Trophoblast cell (in vitro differentiated cells and primary cell): ENCODE data around the gene MBNL3.

ENCODE experiments used
- DNase-seq, 2 donors: peaks; one replicate each; pipeline ENCODE4 v3.0.0-alpha.2; 2016
- H2AFZ ChIP-seq: 2 replicates; pipeline ENCODE4 v1.6.1; 2013; ENCODE audit warnings: low read length, moderate library complexity, mild to moderate bottlenecking; ENCODE audit not compliant: insufficient read depth, poor library complexity
- H2AK5ac ChIP-seq: 2 replicates; pipeline ENCODE4 v1.6.1; 2013; ENCODE audit warnings: mild to moderate bottlenecking, low read length
- H2BK120ac ChIP-seq: 2 replicates; pipeline ENCODE4 v1.6.1; 2013; ENCODE audit warnings: low read length, mild to moderate bottlenecking, moderate library complexity; ENCODE audit not compliant: insufficient read depth, poor library complexity
- H2BK12ac ChIP-seq: 2 replicates; pipeline ENCODE4 v1.6.1; 2013; ENCODE audit warnings: mild to moderate bottlenecking, low read length, moderate library complexity
- H2BK5ac ChIP-seq: 2 replicates; pipeline ENCODE4 v1.6.1; 2013; ENCODE audit warnings: low read length, low read depth, moderate library complexity, mild to moderate bottlenecking; ENCODE audit not compliant: poor library complexity
- H3K14ac ChIP-seq: 2 replicates; pipeline ENCODE4 v1.6.1; 2013; ENCODE audit warnings: mild to moderate bottlenecking, low read length
- H3K18ac ChIP-seq: 2 replicates; pipeline ENCODE4 v1.6.1; 2013; ENCODE audit warnings: mild to moderate bottlenecking, low read length
- H3K23ac ChIP-seq: 2 replicates; pipeline ENCODE4 v1.6.1; 2013; ENCODE audit warnings: low read length
- H3K27ac ChIP-seq: 2 replicates; pipeline ENCODE4 v1.5.1; 2013; ENCODE audit warnings: low read depth, mild to moderate bottlenecking, inconsistent platforms, low read length, moderate library complexity
- H3K27me3 ChIP-seq: 2 replicates; pipeline ENCODE4 v1.6.1; 2013; ENCODE audit warnings: inconsistent platforms, mild to moderate bottlenecking, low read length, moderate library complexity; ENCODE audit not compliant: insufficient read depth
- H3K36me3 ChIP-seq, 2 experiments: 1 replicate in 1 of 2; 2 replicates in 1 of 2; pipeline ENCODE4 v1.6.1; 2013; ENCODE audit warnings: low read length in 2 of 2, mild to moderate bottlenecking in 2 of 2, moderate library complexity in 1 of 2; ENCODE audit not compliant: insufficient read depth in 2 of 2, control insufficient read depth in 1 of 2
- H3K4ac ChIP-seq: 2 replicates; pipeline ENCODE4 v1.6.1; 2013; ENCODE audit warnings: low read depth, mild to moderate bottlenecking, low read length, moderate library complexity
- H3K4me1 ChIP-seq, 2 experiments: 1 replicate in 1 of 2; 2 replicates in 1 of 2; pipeline ENCODE4 v1.6.1; 2013; ENCODE audit warnings: low read length in 2 of 2, mild to moderate bottlenecking in 2 of 2, moderate library complexity in 1 of 2; ENCODE audit not compliant: insufficient read depth in 2 of 2, control insufficient read depth in 1 of 2
- H3K4me2 ChIP-seq: 2 replicates; pipeline ENCODE4 v1.6.1; 2013; ENCODE audit warnings: inconsistent platforms, mild to moderate bottlenecking, low read length, moderate library complexity
- H3K4me3 ChIP-seq: 2 replicates; pipeline ENCODE4 v1.5.1; 2013; ENCODE audit warnings: mild to moderate bottlenecking, low read depth, low read length, inconsistent platforms
- H3K79me1 ChIP-seq: one replicate; pipeline ENCODE4 v1.6.1; 2013; ENCODE audit warnings: low read length
- H3K79me2 ChIP-seq: 2 replicates; pipeline ENCODE4 v1.6.1; 2013; ENCODE audit warnings: low read length, mild to moderate bottlenecking; ENCODE audit not compliant: control insufficient read depth, insufficient read depth, poor library complexity
- H3K9ac ChIP-seq: 2 replicates; pipeline ENCODE4 v1.6.1; 2013; ENCODE audit warnings: mild to moderate bottlenecking, low read length
- H3K9me3 ChIP-seq: 2 replicates; pipeline ENCODE4 v1.6.1; 2013; ENCODE audit warnings: low read depth, mild to moderate bottlenecking, control low read depth, inconsistent platforms, low read length; ENCODE audit not compliant: insufficient read depth
- H4K12ac ChIP-seq: 2 replicates; pipeline ENCODE4 v1.6.1; 2013; ENCODE audit warnings: low read depth, mild to moderate bottlenecking, low read length, moderate library complexity
- H4K8ac ChIP-seq: 2 replicates; pipeline ENCODE4 v1.6.1; 2013; ENCODE audit warnings: low read depth, mild to moderate bottlenecking, low read length, moderate library complexity
- H4K91ac ChIP-seq: one replicate; pipeline ENCODE4 v1.6.1; 2013; ENCODE audit warnings: low read depth, mild to moderate bottlenecking, low read length, moderate library complexity
- WGBS: extraction: QIAGEN DNeasy Blood & Tissue Kit; methylation state at CpG from one replicate; pipeline ENCODE4 v1.1.7; 2013; ENCODE audit warnings: missing lambda C conversion rate; ENCODE audit not compliant: insufficient read length, insufficient coverage; ENCODE audit errors: extremely low coverage; 5-methylcytosine and 5-hydroxymethylcytosine counted together

Gene MBNL3

GRCh38 chrX:132486599-132487178 lies 2.1 kb downstream of the MBNL3 start:
- H3K9me3 ChIP-seq: no peaks in the 10 kb centered on the region
- no peaks in the 10 kb centered on the region for H3K27me3 ChIP-seq
- H3K4me2 ChIP-seq: no peak overlapping the region
- no peak overlapping the region for H2BK12ac ChIP-seq
- no peak overlapping the region for H2AK5ac ChIP-seq
- no peaks in the 10 kb centered on the region for H3K4me1 ChIP-seq
- no peak overlapping the region for H3K23ac ChIP-seq
- no peak overlapping the region for H3K18ac ChIP-seq
- H3K79me1 ChIP-seq: peaks cover 2% of the 10 kb centered on the region
- H2BK120ac ChIP-seq: no peak overlapping the region
- H3K14ac ChIP-seq: no peak overlapping the region
- no peak overlapping the region for H3K4ac ChIP-seq
- WGBS: no CpG with 5 or more reads among the region's 2 CpGs
- no peak overlapping the region for H2BK5ac ChIP-seq
- no peaks in the 10 kb centered on the region for H3K79me2 ChIP-seq
- H2AFZ ChIP-seq: no peak overlapping the region
- H4K91ac ChIP-seq: no peak overlapping the region
- H4K12ac ChIP-seq: no peak overlapping the region
- no peak overlapping the region for H3K4me3 ChIP-seq
- peak in 1 of 2 donors; percentile 15 for DNase-seq
- no peak overlapping the region for H3K9ac ChIP-seq
- no peak overlapping the region for H3K27ac ChIP-seq
- no peaks in the 10 kb centered on the region for H3K36me3 ChIP-seq
- H4K8ac ChIP-seq: no peak overlapping the region

GRCh38 chrX:132483951-132484350 lies 4.9 kb downstream of the MBNL3 start:
- no CpG with 5 or more reads among the region's 2 CpGs for WGBS
- H4K91ac ChIP-seq: no peak overlapping the region

GRCh38 chrX:132483488-132483887 lies 5.3 kb downstream of the MBNL3 start:
- H4K8ac ChIP-seq: no peak overlapping the region
- no peak overlapping the region for H3K27ac ChIP-seq
- no peaks in the 10 kb centered on the region for H3K36me3 ChIP-seq
- no peak overlapping the region for H3K18ac ChIP-seq
- no peak overlapping the region for H3K4me3 ChIP-seq
- no peak overlapping the region for H2AK5ac ChIP-seq
- H2AFZ ChIP-seq: no peak overlapping the region
- no peak overlapping the region for H3K23ac ChIP-seq
- H3K27me3 ChIP-seq: no peaks in the 10 kb centered on the region
- no peaks in the 10 kb centered on the region for H3K79me2 ChIP-seq
- no peak overlapping the region for H4K12ac ChIP-seq
- no peaks in the 10 kb centered on the region for H3K9me3 ChIP-seq
- no peak overlapping the region for H3K14ac ChIP-seq
- no peak overlapping the region for H2BK120ac ChIP-seq
- H2BK12ac ChIP-seq: no peak overlapping the region
- peaks cover 2% of the 10 kb centered on the region in 2 experiments for H3K4me1 ChIP-seq
- no peak overlapping the region for H4K91ac ChIP-seq
- no peak for DNase-seq
- no peak overlapping the region for H2BK5ac ChIP-seq
- H3K4ac ChIP-seq: no peak overlapping the region
- no CpG with 5 or more reads among the region's 2 CpGs for WGBS
- no peak overlapping the region for H3K9ac ChIP-seq
- H3K4me2 ChIP-seq: no peak overlapping the region
- H3K79me1 ChIP-seq: no peaks in the 10 kb centered on the region

More at GRCh38 chrX:132483951-132484350, 4.9 kb downstream of the MBNL3 start:
- no peak overlapping the region for H3K23ac ChIP-seq
- H4K8ac ChIP-seq: no peak overlapping the region
- H3K14ac ChIP-seq: no peak overlapping the region
- peaks cover 2% of the 10 kb centered on the region in 2 experiments for H3K4me1 ChIP-seq
- no peak overlapping the region for H2AK5ac ChIP-seq
- H2BK120ac ChIP-seq: no peak overlapping the region
- H3K4ac ChIP-seq: no peak overlapping the region
- no peak overlapping the region for H3K4me2 ChIP-seq
- H3K27ac ChIP-seq: no peak overlapping the region
- no peak overlapping the region for H3K9ac ChIP-seq
- no peaks in the 10 kb centered on the region for H3K27me3 ChIP-seq
- H2AFZ ChIP-seq: no peak overlapping the region
- no peaks in the 10 kb centered on the region for H3K79me1 ChIP-seq
- no peaks in the 10 kb centered on the region for H3K36me3 ChIP-seq
- no peak overlapping the region for H2BK5ac ChIP-seq
- no peak overlapping the region for H4K12ac ChIP-seq
- H2BK12ac ChIP-seq: no peak overlapping the region
- H3K9me3 ChIP-seq: no peaks in the 10 kb centered on the region
- H3K18ac ChIP-seq: no peak overlapping the region
- H3K4me3 ChIP-seq: no peak overlapping the region
- no peaks in the 10 kb centered on the region for H3K79me2 ChIP-seq
- no peak for DNase-seq

GRCh38 chrX:132482632-132483031 lies 6.2 kb downstream of the MBNL3 start:
- Histone ChIP-seq H3K9ac (no peak overlapping the region), H3K4me1 (peaks cover 2% of the 10 kb centered on the region in 2 experiments), H3K79me2 (no peaks in the 10 kb centered on the region), H4K8ac (no peak overlapping the region), H3K23ac (no peak overlapping the region), H2BK12ac (no peak overlapping the region), H3K27ac (no peak overlapping the region), H2AK5ac (no peak overlapping the region), H2BK120ac (no peak overlapping the region), H3K4me3 (no peak overlapping the region), H4K91ac (no peak overlapping the region), H3K18ac (no peak overlapping the region), H3K14ac (no peak overlapping the region), H2AFZ (no peak overlapping the region), H3K27me3 (no peaks in the 10 kb centered on the region), H3K4me2 (no peak overlapping the region), H2BK5ac (no peak overlapping the region), H3K36me3 (no peaks in the 10 kb centered on the region), H3K79me1 (no peaks in the 10 kb centered on the region), H3K4ac (no peak overlapping the region), H4K12ac (no peak overlapping the region), H3K9me3 (no peaks in the 10 kb centered on the region)
- DNase-seq: no peak
- WGBS: no CpG with 5 or more reads among the region's 4 CpGs
